ENCODE data around the gene HOMER2.

HOMER2 gene

GRCh38 chr15:82918162-82918561 lies 34.4 kb downstream of the HOMER2 start:
- DNase-seq (ENCODE audit: low read depth in 1 of 2, low spot score in 1 of 2), result no peak
- Histone ChIP-seq H3K27me3 (ENCODE audit: insufficient read depth, poor library complexity, severe bottlenecking) (no peaks in the 10 kb centered on the region), H3K27ac (replicated peaks) (no peak overlapping the region), H3K4me3 (replicated peaks; ENCODE audit: insufficient read depth, low read length) (no peak overlapping the region)
- TF ChIP-seq CTCF (IDR thresholded peaks at IDR 0.05; ENCODE audit: insufficient read depth, low read length), result no peak

- Histone ChIP-seq H3K27ac (replicated peaks) (no peak overlapping the region), H3K4me3 (replicated peaks; ENCODE audit: insufficient read depth, low read length) (no peak overlapping the region), H3K27me3 (ENCODE audit: insufficient read depth, poor library complexity, severe bottlenecking) (no peaks in the 10 kb centered on the region)
- no peak for TF ChIP-seq SPI1 (IDR thresholded peaks at IDR 0.05; ENCODE audit: borderline replicate concordance, low read depth)
- no peak for TF ChIP-seq POLR2AphosphoS5 (IDR thresholded peaks at IDR 0.05; ENCODE audit: low read depth)
- no peak for TF ChIP-seq REST (IDR thresholded peaks at IDR 0.05; ENCODE audit: insufficient replicate concordance, low read depth)
- TF ChIP-seq CTCF (IDR thresholded peaks at IDR 0.05; ENCODE audit: insufficient read depth, low read length), result no peak
- no peak for TF ChIP-seq GABPA (IDR thresholded peaks at IDR 0.05; ENCODE audit: low read depth)
- no peak for DNase-seq (ENCODE audit: low read depth in 1 of 2, low spot score in 1 of 2)
Measured at GRCh38 chr15:82917249-82917648, 35.3 kb downstream of the HOMER2 start.

GRCh38 chr15:82916161-82916952 lies 36.2 kb downstream of the HOMER2 start:
- no peak for TF ChIP-seq SPI1 (IDR thresholded peaks at IDR 0.05; ENCODE audit: borderline replicate concordance, low read depth)
- TF ChIP-seq GABPA (IDR thresholded peaks at IDR 0.05; ENCODE audit: low read depth), result no peak
- TF ChIP-seq POLR2AphosphoS5 (IDR thresholded peaks at IDR 0.05; ENCODE audit: low read depth), result no peak
- TF ChIP-seq REST (IDR thresholded peaks at IDR 0.05; ENCODE audit: insufficient replicate concordance, low read depth), result no peak
- no peak for TF ChIP-seq CTCF (IDR thresholded peaks at IDR 0.05; ENCODE audit: insufficient read depth, low read length)
- no peak for DNase-seq (ENCODE audit: low read depth in 1 of 2, low spot score in 1 of 2)
- H3K27ac ChIP-seq (replicated peaks), result no peak overlapping the region
- no peaks in the 10 kb centered on the region for H3K27me3 ChIP-seq (ENCODE audit: insufficient read depth, poor library complexity, severe bottlenecking)
- H3K4me3 ChIP-seq (replicated peaks; ENCODE audit: insufficient read depth, low read length), result no peak overlapping the region

- Histone ChIP-seq H3K27me3 (ENCODE audit: insufficient read depth, poor library complexity, severe bottlenecking) (no peaks in the 10 kb centered on the region), H3K27ac (replicated peaks) (no peak overlapping the region), H3K4me3 (replicated peaks; ENCODE audit: insufficient read depth, low read length) (no peak overlapping the region)
- DNase-seq (ENCODE audit: low read depth in 1 of 2, low spot score in 1 of 2), result no peak
- TF ChIP-seq CTCF (IDR thresholded peaks at IDR 0.05; ENCODE audit: insufficient read depth, low read length) (no peak), GABPA (IDR thresholded peaks at IDR 0.05; ENCODE audit: low read depth) (no peak), SPI1 (IDR thresholded peaks at IDR 0.05; ENCODE audit: borderline replicate concordance, low read depth) (no peak), REST (IDR thresholded peaks at IDR 0.05; ENCODE audit: insufficient replicate concordance, low read depth) (no peak), POLR2AphosphoS5 (IDR thresholded peaks at IDR 0.05; ENCODE audit: low read depth) (no peak)
Measured at GRCh38 chr15:82914396-82914795, 38.1 kb downstream of the HOMER2 start.

All from HL-60 (cell line).